CD4-positive, alpha-beta T cell (primary cell): ENCODE results near the gene COL4A2. TPM values are rescaled to one million over a fixed set of nuclear protein-coding genes. Genes with fewer than 3 reads are reported as not detected.

Experiments
- ATAC-seq: fragments of 200-7000 bp; cut with Tn5 transposase; one replicate; pipeline ENCODE4 v1.10.0; 2022; ENCODE audit warnings: mild to moderate bottlenecking; ENCODE audit not compliant: poor library complexity
- CTCF ChIA-PET: fragments of 350-600 bp; sonication (Branson Sonifier 250); formaldehyde crosslinking; loops from one replicate; lab custom pipeline; 2021; ENCODE audit warnings: antibody characterized with exemption, inconsistent platforms; lab: Charles Lee
- POLR2A ChIA-PET: fragments of 350-600 bp; sonication (Branson Sonifier 250); formaldehyde crosslinking; loops from one replicate; lab custom pipeline; 2021; ENCODE audit warnings: antibody characterized with exemption, inconsistent platforms; lab: Charles Lee
- DNase-seq, 14 experiments: peaks; one replicate each; pipeline ENCODE4 v3.0.0-alpha.2; 2013 to 2020; ENCODE audit warnings: mixed read lengths in 2 of 14
- H3K27ac ChIP-seq, 2 donors: one replicate each; pipeline versions ENCODE4 v1.5.1 to v1.7.0; 2013; ENCODE audit warnings: low read length in 2 of 2, low read depth in 1 of 2, mild to moderate bottlenecking in 1 of 2
- H3K27me3 ChIP-seq, 2 experiments: 1 replicate in 1 of 2; 2 replicates in 1 of 2; pipeline versions ENCODE4 v1.6.1 to v1.7.0; 2013; ENCODE audit warnings: low read length in 2 of 2, control low read depth in 1 of 2, mild to moderate bottlenecking in 1 of 2, moderate library complexity in 1 of 2; ENCODE audit not compliant: insufficient read depth in 2 of 2, control insufficient read depth in 1 of 2
- H3K36me3 ChIP-seq: one replicate; pipeline ENCODE4 v1.6.1; 2013; ENCODE audit warnings: low read length, control low read depth; ENCODE audit not compliant: insufficient read depth
- H3K4me1 ChIP-seq: one replicate; pipeline ENCODE4 v1.6.1; 2013; ENCODE audit warnings: low read length, control low read depth; ENCODE audit not compliant: insufficient read depth
- H3K4me3 ChIP-seq: one replicate; pipeline ENCODE4 v1.5.1; 2013; ENCODE audit warnings: mild to moderate bottlenecking, low read length, moderate library complexity
- H3K9me3 ChIP-seq, 2 experiments: 1 replicate in 1 of 2; 2 replicates in 1 of 2; pipeline versions ENCODE4 v1.6.1 to v1.7.0; 2013; ENCODE audit warnings: low read length in 2 of 2, mild to moderate bottlenecking in 2 of 2, control low read depth in 1 of 2, moderate library complexity in 1 of 2; ENCODE audit not compliant: control insufficient read depth in 1 of 2, insufficient read depth in 1 of 2
- H3K27ac Mint-ChIP-seq: one replicate; pipeline ENCODE4 v1.8.0; 2020; ENCODE audit warnings: mixed read lengths
- H3K27me3 Mint-ChIP-seq: one replicate; pipeline ENCODE4 v1.8.0; 2021; ENCODE audit warnings: mixed read lengths
- H3K36me3 Mint-ChIP-seq: one replicate; pipeline ENCODE4 v1.8.0; 2021; ENCODE audit warnings: low read depth, mixed read lengths
- H3K4me1 Mint-ChIP-seq: one replicate; pipeline ENCODE4 v1.8.0; 2021; ENCODE audit warnings: low read depth, mixed read lengths
- H3K4me3 Mint-ChIP-seq: one replicate; pipeline ENCODE4 v1.8.0; 2020; ENCODE audit warnings: mild to moderate bottlenecking, mixed read lengths
- H3K9me3 Mint-ChIP-seq: one replicate; pipeline ENCODE4 v1.8.0; 2020; ENCODE audit warnings: mixed read lengths
- intact Hi-C, 2 experiments: fragments of 100-400 bp; cut with DNase I in 1 of 2; cut with micrococcal nuclease in 1 of 2; formaldehyde crosslinking; loops; one replicate each; pipeline versions ENCODE4 v1.15.1 to v1.9.0; 2023 to 2025; cut with DNase I, micrococcal nuclease
- total RNA-seq, 174 experiments: library from RNA in 2 of 174; stranded (reverse) in 2 of 174; gene quantifications; one replicate each; pipeline ENCODE4 v1.2.3 and lab custom pipeline; 2021 to 2026
- TF ChIP-seq, protein P1 (sequence below): fragments of 200-600 bp; IDR thresholded peaks from one replicate; pipeline ENCODE4 v1.8.0; 2022; ENCODE audit warnings: antibody characterized with exemption, mild to moderate bottlenecking

COL4A2 gene
- total RNA-seq, 2 experiments from 2014 or later, result not detected

DNA sequence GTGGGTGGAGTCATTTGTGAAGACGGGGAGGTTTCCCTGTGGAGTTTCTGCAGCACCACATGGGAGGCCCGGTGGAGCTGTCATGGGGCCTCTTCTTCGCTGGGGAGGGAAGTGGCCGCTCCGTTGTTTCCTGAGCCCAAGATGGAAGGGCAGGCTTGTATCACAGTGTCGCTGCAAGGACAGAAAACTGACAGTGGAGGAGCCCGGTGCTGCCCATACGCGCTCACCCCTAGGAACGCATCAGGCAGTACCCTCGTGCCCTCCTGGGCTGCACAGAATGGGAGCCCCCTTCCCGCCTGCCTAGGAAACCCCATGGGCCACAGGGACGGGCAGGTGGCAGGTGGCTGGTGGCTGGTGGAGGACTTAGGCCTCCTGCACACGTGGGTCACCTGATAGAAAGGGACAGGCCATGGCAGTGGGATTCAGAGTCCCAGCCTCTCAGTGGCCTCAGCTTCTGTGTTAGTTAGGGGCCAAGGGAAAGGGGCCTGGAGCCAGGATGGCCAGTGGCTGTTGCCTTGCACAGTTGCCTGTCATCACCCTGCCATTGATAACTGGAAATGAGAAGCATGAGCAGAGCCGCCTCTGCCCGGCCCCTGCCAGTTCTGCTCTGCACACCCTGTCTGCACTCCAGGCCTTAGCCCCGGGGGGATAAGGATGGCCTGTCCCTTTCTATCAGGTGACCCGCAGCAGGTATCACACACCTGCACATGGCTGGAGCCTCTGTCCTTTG, 7.6 kb downstream of the COL4A2 start:
- H3K27me3 Mint-ChIP-seq, result peaks cover 62% of the 10 kb centered on the region
- CTCF ChIA-PET, result no interaction called here

DNA sequence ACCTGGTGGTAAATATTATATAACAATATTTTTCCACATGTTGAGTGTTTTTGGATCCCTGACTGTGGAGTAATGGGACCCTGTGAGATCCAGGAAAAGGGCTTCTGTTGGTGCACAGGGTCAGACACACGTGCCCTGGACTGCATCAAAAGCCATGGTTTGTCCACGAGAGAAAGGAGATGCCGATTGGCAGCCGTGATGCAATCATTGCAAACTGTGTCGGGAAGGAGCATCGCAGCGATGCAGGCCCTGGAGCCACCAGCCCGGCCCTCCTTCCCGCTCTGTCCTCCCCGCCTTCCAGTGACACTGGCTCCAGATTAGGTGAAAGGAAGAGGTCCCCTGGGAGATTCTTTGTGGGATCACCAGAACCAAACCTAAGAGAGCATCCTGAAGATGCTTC, 9.1 kb downstream of the COL4A2 start:
- Histone ChIP-seq H3K27ac (no peak overlapping the region), H3K4me1 (no peaks in the 10 kb centered on the region), H3K27me3 (peaks cover 14 to 16% of the 10 kb centered on the region in 2 experiments), H3K4me3 (no peak overlapping the region), H3K9me3 (peaks cover 0 to 3% of the 10 kb centered on the region in 2 experiments), H3K36me3 (no peaks in the 10 kb centered on the region)
- intact Hi-C loops, result loop anchor here in 1 of 2 experiments (1.0 kb wide), 1 partner anchor 22 kb away; no protein-coding TSS in a partner anchor
- H3K9me3 Mint-ChIP-seq, result no peaks in the 10 kb centered on the region
- peaks cover 49% of the 10 kb centered on the region for H3K27me3 Mint-ChIP-seq
- TF ChIP-seq, protein P1, sequence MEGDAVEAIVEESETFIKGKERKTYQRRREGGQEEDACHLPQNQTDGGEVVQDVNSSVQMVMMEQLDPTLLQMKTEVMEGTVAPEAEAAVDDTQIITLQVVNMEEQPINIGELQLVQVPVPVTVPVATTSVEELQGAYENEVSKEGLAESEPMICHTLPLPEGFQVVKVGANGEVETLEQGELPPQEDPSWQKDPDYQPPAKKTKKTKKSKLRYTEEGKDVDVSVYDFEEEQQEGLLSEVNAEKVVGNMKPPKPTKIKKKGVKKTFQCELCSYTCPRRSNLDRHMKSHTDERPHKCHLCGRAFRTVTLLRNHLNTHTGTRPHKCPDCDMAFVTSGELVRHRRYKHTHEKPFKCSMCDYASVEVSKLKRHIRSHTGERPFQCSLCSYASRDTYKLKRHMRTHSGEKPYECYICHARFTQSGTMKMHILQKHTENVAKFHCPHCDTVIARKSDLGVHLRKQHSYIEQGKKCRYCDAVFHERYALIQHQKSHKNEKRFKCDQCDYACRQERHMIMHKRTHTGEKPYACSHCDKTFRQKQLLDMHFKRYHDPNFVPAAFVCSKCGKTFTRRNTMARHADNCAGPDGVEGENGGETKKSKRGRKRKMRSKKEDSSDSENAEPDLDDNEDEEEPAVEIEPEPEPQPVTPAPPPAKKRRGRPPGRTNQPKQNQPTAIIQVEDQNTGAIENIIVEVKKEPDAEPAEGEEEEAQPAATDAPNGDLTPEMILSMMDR, result no peak
- no peak for ATAC-seq
- H3K4me1 Mint-ChIP-seq, result peaks cover 17% of the 10 kb centered on the region
- CTCF ChIA-PET, result no interaction called here
- no peak overlapping the region for H3K27ac Mint-ChIP-seq
- H3K4me3 Mint-ChIP-seq, result no peak overlapping the region
- POLR2A ChIA-PET, result no interaction called here
- H3K36me3 Mint-ChIP-seq, result no peaks in the 10 kb centered on the region
- no peak for DNase-seq

More for the DNA sequence above, 7.6 kb downstream of the COL4A2 start:
- Mint-ChIP-seq H3K9me3 (no peaks in the 10 kb centered on the region), H3K4me1 (peaks cover 3% of the 10 kb centered on the region), H3K4me3 (no peak overlapping the region), H3K27ac (no peak overlapping the region), H3K36me3 (no peaks in the 10 kb centered on the region)
- DNase-seq (no peak), ATAC-seq (no peak)
- Histone ChIP-seq H3K27me3 (peaks cover 22 to 23% of the 10 kb centered on the region in 2 experiments), H3K27ac (no peak overlapping the region), H3K9me3 (peaks cover 0 to 7% of the 10 kb centered on the region in 2 experiments), H3K4me1 (no peaks in the 10 kb centered on the region), H3K36me3 (no peaks in the 10 kb centered on the region), H3K4me3 (no peak overlapping the region)
- TF ChIP-seq, protein P1, result no peak
- POLR2A ChIA-PET, result no interaction called here
- intact Hi-C loops, result no loop called here

DNA sequence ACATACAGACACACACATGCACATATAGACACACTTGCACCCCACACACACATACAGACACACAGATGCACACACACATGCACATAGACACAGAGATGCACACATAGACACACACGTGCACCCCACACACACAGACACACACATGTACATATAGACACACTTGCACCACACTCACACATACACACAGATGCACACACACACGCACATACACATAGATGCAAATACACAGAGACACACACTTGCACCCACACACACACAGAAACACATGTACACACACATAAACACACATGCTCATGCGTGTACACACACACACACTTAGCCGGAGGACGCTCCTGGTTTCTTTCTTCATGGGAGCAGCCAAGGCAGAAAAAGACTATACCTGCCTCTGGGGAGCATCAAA, 10.0 kb downstream of the COL4A2 start:
- TF ChIP-seq, protein P1, result no peak
- Histone ChIP-seq H3K4me3 (no peak overlapping the region), H3K27me3 (peaks cover 7 to 9% of the 10 kb centered on the region in 2 experiments), H3K36me3 (no peaks in the 10 kb centered on the region), H3K27ac (no peak overlapping the region), H3K4me1 (no peaks in the 10 kb centered on the region), H3K9me3 (peaks cover 0 to 5% of the 10 kb centered on the region in 2 experiments)
- peaks cover 17% of the 10 kb centered on the region for H3K4me1 Mint-ChIP-seq
- intact Hi-C loops, result no loop called here
- no peaks in the 10 kb centered on the region for H3K9me3 Mint-ChIP-seq
- ATAC-seq (no peak), DNase-seq (no peak)
- H3K27ac Mint-ChIP-seq, result no peak overlapping the region
- no peak overlapping the region for H3K4me3 Mint-ChIP-seq
- ChIA-PET POLR2A (no interaction called here), CTCF (no interaction called here)
- H3K36me3 Mint-ChIP-seq, result no peaks in the 10 kb centered on the region
- H3K27me3 Mint-ChIP-seq, result peaks cover 53% of the 10 kb centered on the region
